Liver (tissue), 9 donors: ENCODE measurements around the gene RBM10. TPM values are rescaled to one million over a fixed set of nuclear protein-coding genes. Genes with fewer than 3 reads are reported as not detected.
A peak's percentile ranks its signal among the peaks of the same experiment; 100 is the strongest.

Source experiments
- DNase-seq: peaks from one replicate; pipeline ENCODE4 v3.0.0-alpha.2; 2017; ENCODE audit warnings: low spot score
- H3K27ac ChIP-seq, 2 donors: one replicate each; pipeline ENCODE4 v1.7.0; 2013; ENCODE audit warnings: inconsistent platforms in 2 of 2, low read length in 2 of 2, control low read depth in 1 of 2, low read depth in 1 of 2, mild to moderate bottlenecking in 1 of 2
- H3K27me3 ChIP-seq, 4 donors: one replicate each; pipeline versions ENCODE4 v1.6.1 to v1.7.0; 2013; ENCODE audit warnings: low read length in 3 of 4, inconsistent platforms in 1 of 4, mild to moderate bottlenecking in 1 of 4, moderate library complexity in 1 of 4; ENCODE audit not compliant: control insufficient read depth in 4 of 4, insufficient read depth in 4 of 4
- H3K36me3 ChIP-seq, 4 donors: one replicate each; pipeline versions ENCODE4 v1.6.1 to v1.7.0; 2013; ENCODE audit warnings: low read length in 3 of 4, mild to moderate bottlenecking in 3 of 4, low read depth in 1 of 4, moderate library complexity in 1 of 4; ENCODE audit not compliant: control insufficient read depth in 4 of 4, insufficient read depth in 3 of 4
- H3K4me1 ChIP-seq, 4 donors: one replicate each; pipeline versions ENCODE4 v1.6.1 to v1.7.0; 2013; ENCODE audit warnings: low read length in 3 of 4, mild to moderate bottlenecking in 3 of 4, moderate library complexity in 1 of 4; ENCODE audit not compliant: control insufficient read depth in 4 of 4, insufficient read depth in 4 of 4
- H3K4me3 ChIP-seq, 3 donors: one replicate each; pipeline versions ENCODE4 v1.6.1 to v1.7.0; 2013; ENCODE audit warnings: low read length in 3 of 3, control low read depth in 1 of 3, low read depth in 1 of 3, mild to moderate bottlenecking in 1 of 3
- H3K9ac ChIP-seq, 2 donors: one replicate each; pipeline ENCODE4 v1.7.0; 2013; ENCODE audit warnings: low read length in 2 of 2, mild to moderate bottlenecking in 2 of 2, moderate library complexity in 2 of 2, control low read depth in 1 of 2, low read depth in 1 of 2
- H3K9me3 ChIP-seq, 4 donors: one replicate each; pipeline versions ENCODE4 v1.6.1 to v1.7.0; 2013; ENCODE audit warnings: low read length in 3 of 4; ENCODE audit not compliant: control insufficient read depth in 4 of 4
- EGR1 ChIP-seq, 2 donors: IDR thresholded peaks; 2 replicates each; pipeline ENCODE4 v1.6.1; 2016 to 2018; ENCODE audit warnings: antibody characterized with exemption in 2 of 2, low read depth in 2 of 2
- FOXA1 ChIP-seq: IDR thresholded peaks from 2 replicates; pipeline ENCODE4 v1.6.1; 2016; ENCODE audit warnings: antibody characterized with exemption
- GABPA ChIP-seq, 2 donors: IDR thresholded peaks in 1 of 2; conservative IDR thresholded peaks in 1 of 2; 2 replicates each; pipeline ENCODE4 v1.6.1; 2016; ENCODE audit warnings: antibody characterized with exemption in 2 of 2, mild to moderate bottlenecking in 1 of 2, moderate library complexity in 1 of 2
- HNF4A ChIP-seq, 2 donors: conservative IDR thresholded peaks; 2 replicates each; pipeline ENCODE4 v1.6.1; 2016; ENCODE audit warnings: antibody characterized with exemption in 2 of 2, mild to moderate bottlenecking in 2 of 2
- HNF4G ChIP-seq: IDR thresholded peaks from 2 replicates; pipeline ENCODE4 v1.6.1; 2016; ENCODE audit warnings: antibody characterized with exemption
- JUND ChIP-seq, 2 donors: IDR thresholded peaks; 2 replicates each; pipeline ENCODE4 v1.6.1; 2016; ENCODE audit warnings: antibody characterized with exemption in 2 of 2
- NR2F2 ChIP-seq: IDR thresholded peaks from 2 replicates; pipeline ENCODE4 v1.6.1; 2016; ENCODE audit warnings: antibody characterized with exemption
- RAD21 ChIP-seq, 2 donors: IDR thresholded peaks; 2 replicates each; pipeline ENCODE4 v1.6.1; 2016; ENCODE audit warnings: antibody characterized with exemption in 2 of 2, mild to moderate bottlenecking in 2 of 2
- RXRA ChIP-seq, 2 donors: IDR thresholded peaks; 2 replicates each; pipeline ENCODE4 v1.6.1; 2017 to 2018; ENCODE audit warnings: antibody characterized with exemption in 2 of 2, mild to moderate bottlenecking in 1 of 2
- TAF1 ChIP-seq: conservative IDR thresholded peaks from 2 replicates; pipeline ENCODE4 v1.6.1; 2016; ENCODE audit warnings: antibody characterized with exemption, mild to moderate bottlenecking
- YY1 ChIP-seq: IDR thresholded peaks from 2 replicates; pipeline ENCODE4 v1.6.1; 2016; ENCODE audit warnings: antibody characterized with exemption, mild to moderate bottlenecking
- WGBS: extraction: QIAGEN DNeasy Blood & Tissue Kit; methylation state at CpG from one replicate; pipeline ENCODE4 v1.1.7; 2013; 5-methylcytosine and 5-hydroxymethylcytosine counted together
- polyA plus RNA-seq, 2 donors: library from polyadenylated mRNA; stranded (reverse) in 1 of 2; unstranded in 1 of 2; fragments of 200-250 nt in 1 of 2; fragments of >200 nt in 1 of 2; fragmentation: Nextera tagmentation in 1 of 2; extraction: Ambion mirVana in 1 of 2; gene quantifications; one replicate each; pipeline versions ENCODE4 v1.2.1 to v1.2.3, GENCODE V29; 2013 to 2015
- total RNA-seq, 2 donors: library from RNA; depleted of rRNA; stranded (reverse); fragments of >200 nt; gene quantifications; one replicate each; pipeline ENCODE4 v1.2.3, GENCODE V29; 2014
- TF ChIP-seq, protein P1 (sequence below): IDR thresholded peaks from 2 replicates; pipeline ENCODE4 v1.6.1; 2016; ENCODE audit warnings: antibody characterized with exemption, mild to moderate bottlenecking
- TF ChIP-seq, protein P2 (sequence below): IDR thresholded peaks from 2 replicates; pipeline ENCODE4 v1.6.1; 2016; ENCODE audit warnings: antibody characterized with exemption
- TF ChIP-seq, protein P3 (sequence below): IDR thresholded peaks from 2 replicates; pipeline ENCODE4 v1.6.1; 2016; ENCODE audit warnings: antibody characterized with exemption
- TF ChIP-seq, protein P4 (sequence below): fragments of 150-350 bp; IDR thresholded peaks from 2 replicates; pipeline ENCODE4 v1.5.1; 2017; ENCODE audit warnings: improper control_type of control experiment, low read depth, low read length; ENCODE audit not compliant: missing input control
- TF ChIP-seq, protein P5 (sequence below): IDR thresholded peaks from 2 replicates; pipeline ENCODE4 v1.6.1; 2016; ENCODE audit warnings: antibody characterized with exemption
- donor health status: healthy.
- donor health status: healthy.
- donor health status: healthy.
- donor health status: healthy.
- donor health status: healthy.

RBM10 gene
- total and polyA plus RNA-seq, 4 donors: 8.2 to 26.6 (median 17.5) TPM

DNA sequence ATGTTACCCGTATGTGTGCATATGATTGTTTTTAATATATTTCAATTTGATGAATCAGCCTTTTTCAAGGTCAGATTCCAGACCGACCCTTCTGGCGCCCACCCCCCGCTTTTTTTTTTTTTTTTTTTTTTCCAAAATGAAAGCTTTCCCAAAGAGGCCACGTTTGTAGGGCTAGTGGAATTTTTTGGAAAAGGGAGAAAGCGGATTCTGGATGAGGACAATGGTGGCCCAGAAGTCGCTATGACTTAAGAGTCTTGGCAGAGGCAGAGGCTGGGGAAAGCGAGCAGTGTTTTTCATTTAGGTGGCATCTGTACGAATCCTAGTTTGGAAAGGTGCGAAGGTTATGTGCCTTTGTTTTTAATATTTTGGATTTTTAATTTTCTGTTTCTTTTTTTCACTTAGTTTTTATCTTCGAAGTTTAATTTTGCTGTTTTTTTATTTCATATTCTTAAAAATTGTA is 15.1 kb upstream of the RBM10 start:
- 19% methylated on average over 11 of the region's 11 CpGs for WGBS
- peak overlapping the region in 1 of 2 donors; percentile 13 for H3K9ac ChIP-seq
- no peak for DNase-seq
- H3K27ac ChIP-seq: no peak overlapping the region
- TF ChIP-seq, protein P1, sequence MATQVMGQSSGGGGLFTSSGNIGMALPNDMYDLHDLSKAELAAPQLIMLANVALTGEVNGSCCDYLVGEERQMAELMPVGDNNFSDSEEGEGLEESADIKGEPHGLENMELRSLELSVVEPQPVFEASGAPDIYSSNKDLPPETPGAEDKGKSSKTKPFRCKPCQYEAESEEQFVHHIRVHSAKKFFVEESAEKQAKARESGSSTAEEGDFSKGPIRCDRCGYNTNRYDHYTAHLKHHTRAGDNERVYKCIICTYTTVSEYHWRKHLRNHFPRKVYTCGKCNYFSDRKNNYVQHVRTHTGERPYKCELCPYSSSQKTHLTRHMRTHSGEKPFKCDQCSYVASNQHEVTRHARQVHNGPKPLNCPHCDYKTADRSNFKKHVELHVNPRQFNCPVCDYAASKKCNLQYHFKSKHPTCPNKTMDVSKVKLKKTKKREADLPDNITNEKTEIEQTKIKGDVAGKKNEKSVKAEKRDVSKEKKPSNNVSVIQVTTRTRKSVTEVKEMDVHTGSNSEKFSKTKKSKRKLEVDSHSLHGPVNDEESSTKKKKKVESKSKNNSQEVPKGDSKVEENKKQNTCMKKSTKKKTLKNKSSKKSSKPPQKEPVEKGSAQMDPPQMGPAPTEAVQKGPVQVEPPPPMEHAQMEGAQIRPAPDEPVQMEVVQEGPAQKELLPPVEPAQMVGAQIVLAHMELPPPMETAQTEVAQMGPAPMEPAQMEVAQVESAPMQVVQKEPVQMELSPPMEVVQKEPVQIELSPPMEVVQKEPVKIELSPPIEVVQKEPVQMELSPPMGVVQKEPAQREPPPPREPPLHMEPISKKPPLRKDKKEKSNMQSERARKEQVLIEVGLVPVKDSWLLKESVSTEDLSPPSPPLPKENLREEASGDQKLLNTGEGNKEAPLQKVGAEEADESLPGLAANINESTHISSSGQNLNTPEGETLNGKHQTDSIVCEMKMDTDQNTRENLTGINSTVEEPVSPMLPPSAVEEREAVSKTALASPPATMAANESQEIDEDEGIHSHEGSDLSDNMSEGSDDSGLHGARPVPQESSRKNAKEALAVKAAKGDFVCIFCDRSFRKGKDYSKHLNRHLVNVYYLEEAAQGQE: no peak
- TF ChIP-seq HNF4A (conservative IDR thresholded peaks at IDR 0.05): no peak
- TF ChIP-seq HNF4G: no peak
- no peak for TF ChIP-seq EGR1 (IDR thresholded peaks at IDR 0.05; ENCODE audit: low read depth in 2 of 2)
- TF ChIP-seq FOXA1: no peak
- TF ChIP-seq JUND (IDR thresholded peaks at IDR 0.05): no peak
- no peak for TF ChIP-seq YY1
- no peak for TF ChIP-seq RXRA (IDR thresholded peaks at IDR 0.05)
- TF ChIP-seq, protein P2, sequence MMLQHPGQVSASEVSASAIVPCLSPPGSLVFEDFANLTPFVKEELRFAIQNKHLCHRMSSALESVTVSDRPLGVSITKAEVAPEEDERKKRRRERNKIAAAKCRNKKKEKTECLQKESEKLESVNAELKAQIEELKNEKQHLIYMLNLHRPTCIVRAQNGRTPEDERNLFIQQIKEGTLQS: no peak
- TF ChIP-seq, protein P3, sequence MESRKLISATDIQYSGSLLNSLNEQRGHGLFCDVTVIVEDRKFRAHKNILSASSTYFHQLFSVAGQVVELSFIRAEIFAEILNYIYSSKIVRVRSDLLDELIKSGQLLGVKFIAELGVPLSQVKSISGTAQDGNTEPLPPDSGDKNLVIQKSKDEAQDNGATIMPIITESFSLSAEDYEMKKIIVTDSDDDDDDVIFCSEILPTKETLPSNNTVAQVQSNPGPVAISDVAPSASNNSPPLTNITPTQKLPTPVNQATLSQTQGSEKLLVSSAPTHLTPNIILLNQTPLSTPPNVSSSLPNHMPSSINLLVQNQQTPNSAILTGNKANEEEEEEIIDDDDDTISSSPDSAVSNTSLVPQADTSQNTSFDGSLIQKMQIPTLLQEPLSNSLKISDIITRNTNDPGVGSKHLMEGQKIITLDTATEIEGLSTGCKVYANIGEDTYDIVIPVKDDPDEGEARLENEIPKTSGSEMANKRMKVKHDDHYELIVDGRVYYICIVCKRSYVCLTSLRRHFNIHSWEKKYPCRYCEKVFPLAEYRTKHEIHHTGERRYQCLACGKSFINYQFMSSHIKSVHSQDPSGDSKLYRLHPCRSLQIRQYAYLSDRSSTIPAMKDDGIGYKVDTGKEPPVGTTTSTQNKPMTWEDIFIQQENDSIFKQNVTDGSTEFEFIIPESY: no peak
- TF ChIP-seq NR2F2: no peak
- no peak for TF ChIP-seq TAF1
- no peak for TF ChIP-seq RAD21 (IDR thresholded peaks at IDR 0.05)
- no peak for TF ChIP-seq GABPA (IDR thresholded peaks at IDR 0.05 in 1 of 2, conservative IDR thresholded peaks at IDR 0.05 in 1 of 2)
- TF ChIP-seq, protein P4, sequence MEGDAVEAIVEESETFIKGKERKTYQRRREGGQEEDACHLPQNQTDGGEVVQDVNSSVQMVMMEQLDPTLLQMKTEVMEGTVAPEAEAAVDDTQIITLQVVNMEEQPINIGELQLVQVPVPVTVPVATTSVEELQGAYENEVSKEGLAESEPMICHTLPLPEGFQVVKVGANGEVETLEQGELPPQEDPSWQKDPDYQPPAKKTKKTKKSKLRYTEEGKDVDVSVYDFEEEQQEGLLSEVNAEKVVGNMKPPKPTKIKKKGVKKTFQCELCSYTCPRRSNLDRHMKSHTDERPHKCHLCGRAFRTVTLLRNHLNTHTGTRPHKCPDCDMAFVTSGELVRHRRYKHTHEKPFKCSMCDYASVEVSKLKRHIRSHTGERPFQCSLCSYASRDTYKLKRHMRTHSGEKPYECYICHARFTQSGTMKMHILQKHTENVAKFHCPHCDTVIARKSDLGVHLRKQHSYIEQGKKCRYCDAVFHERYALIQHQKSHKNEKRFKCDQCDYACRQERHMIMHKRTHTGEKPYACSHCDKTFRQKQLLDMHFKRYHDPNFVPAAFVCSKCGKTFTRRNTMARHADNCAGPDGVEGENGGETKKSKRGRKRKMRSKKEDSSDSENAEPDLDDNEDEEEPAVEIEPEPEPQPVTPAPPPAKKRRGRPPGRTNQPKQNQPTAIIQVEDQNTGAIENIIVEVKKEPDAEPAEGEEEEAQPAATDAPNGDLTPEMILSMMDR: no peak
- TF ChIP-seq, protein P5, sequence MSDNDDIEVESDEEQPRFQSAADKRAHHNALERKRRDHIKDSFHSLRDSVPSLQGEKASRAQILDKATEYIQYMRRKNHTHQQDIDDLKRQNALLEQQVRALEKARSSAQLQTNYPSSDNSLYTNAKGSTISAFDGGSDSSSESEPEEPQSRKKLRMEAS: no peak
- no peaks in the 10 kb centered on the region for H3K36me3 ChIP-seq
- H3K27me3 ChIP-seq: no peaks in the 10 kb centered on the region
- no peaks in the 10 kb centered on the region for H3K9me3 ChIP-seq
- H3K4me1 ChIP-seq: no peaks in the 10 kb centered on the region
- peak overlapping the region; percentile 49 to 72 (median 63) for H3K4me3 ChIP-seq

DNA sequence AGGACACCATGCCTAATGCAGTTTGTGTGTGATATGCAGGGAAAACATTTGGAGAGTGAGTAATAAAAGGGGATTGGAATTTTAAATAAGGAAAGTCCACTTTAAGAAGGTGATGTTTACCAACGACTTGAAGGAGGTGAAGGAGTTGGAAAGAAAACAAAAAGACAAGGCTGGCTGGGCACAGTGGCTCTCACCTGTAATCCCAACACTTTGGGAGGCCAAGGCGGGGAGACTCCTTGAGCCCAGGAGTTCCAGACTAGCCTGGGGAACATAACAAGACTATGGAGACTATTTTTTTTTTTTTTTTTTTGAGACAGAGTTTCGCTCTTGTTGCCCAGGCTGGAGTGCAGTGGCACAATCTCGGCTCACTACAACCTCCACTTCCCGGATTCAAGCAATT is 11.5 kb upstream of the RBM10 start:
- Histone ChIP-seq H3K36me3 (no peaks in the 10 kb centered on the region), H3K9me3 (no peaks in the 10 kb centered on the region), H3K27ac (no peak overlapping the region), H3K27me3 (no peaks in the 10 kb centered on the region), H3K9ac (no peak overlapping the region), H3K4me3 (no peak overlapping the region), H3K4me1 (no peaks in the 10 kb centered on the region)
- 96% methylated on average over 5 of the region's 5 CpGs for whole genome bisulfite sequencing
- no peak for DNase-seq
- no peak for TF ChIP-seq HNF4G
- no peak for TF ChIP-seq TAF1
- TF ChIP-seq, protein P1: no peak
- TF ChIP-seq EGR1 (IDR thresholded peaks at IDR 0.05; ENCODE audit: low read depth in 2 of 2): no peak
- TF ChIP-seq FOXA1: no peak
- TF ChIP-seq, protein P4: no peak
